Gastrocnemius medialis (tissue), 4 donors: ENCODE results near the gene MYO16.

ENCODE experiments used
- CTCF ChIP-seq, 5 experiments: fragments of 450-650 bp in 3 of 5; fragments of 200-600 bp in 2 of 5; sonication (generic) in 2 of 5; IDR thresholded peaks in 4 of 5; conservative IDR thresholded peaks in 1 of 5; 1 replicate in 4 of 5; 2 replicates in 1 of 5; pipeline ENCODE4 v1.5.1; 2016 to 2019; ENCODE audit warnings: antibody characterized with exemption in 5 of 5, mild to moderate bottlenecking in 3 of 5, moderate library complexity in 3 of 5
- POLR2A ChIP-seq, 2 donors: fragments of 450-650 bp; IDR thresholded peaks; one replicate each; pipeline ENCODE4 v1.6.1; 2017; ENCODE audit warnings: antibody characterized with exemption in 2 of 2, mild to moderate bottlenecking in 2 of 2, moderate library complexity in 2 of 2

- TF ChIP-seq CTCF (IDR thresholded peaks at IDR 0.05 in 4 of 5, conservative IDR thresholded peaks at IDR 0.05 in 1 of 5) (no peak), POLR2A (IDR thresholded peaks at IDR 0.05) (no peak)
Observed at GRCh38 chr13:108957369-108958012, 328.1 kb downstream of the MYO16 start.
